Head of caudate nucleus (tissue), 42 donors: ENCODE measurements around the gene IFITM5.
"Not testable (repeated sequence)": the region's sequence is repeated elsewhere in the genome, so short reads cannot be mapped to it uniquely, and the experiment has no call there.

ENCODE experiments used
- DNase-seq, 42 donors: peaks; one replicate each; pipeline versions ENCODE4 v3.0.0 to v3.0.0-alpha.2; 2020 to 2021; ENCODE audit warnings: mixed read lengths in 7 of 42
- intact Hi-C: fragments of 100-400 bp; cut with DNase I; formaldehyde crosslinking; loops from one replicate; pipeline ENCODE4 v1.15.0; 2022

IFITM5 gene

DNA sequence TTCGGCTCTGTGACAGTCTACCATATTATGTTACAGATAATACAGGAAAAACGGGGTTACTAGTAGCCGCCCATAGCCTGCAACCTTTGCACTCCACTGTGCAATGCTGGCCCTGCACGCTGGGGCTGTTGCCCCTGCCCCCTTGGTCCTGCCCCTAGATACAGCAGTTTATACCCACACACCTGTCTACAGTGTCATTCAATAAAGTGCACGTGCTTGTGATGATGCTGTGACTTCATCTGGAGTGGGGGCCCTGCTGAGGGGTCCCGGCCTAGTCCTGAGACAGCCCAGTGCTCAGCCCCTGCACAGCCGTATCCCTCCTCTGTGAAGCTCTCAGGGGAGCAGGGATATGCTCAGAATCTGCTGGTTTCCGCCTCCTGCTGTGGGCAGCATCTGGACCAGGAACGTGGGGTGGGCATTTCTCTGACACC, 15.7 kb upstream of the IFITM5 start:
- no peak for DNase-seq
- intact Hi-C loops, result no loop called here

DNA sequence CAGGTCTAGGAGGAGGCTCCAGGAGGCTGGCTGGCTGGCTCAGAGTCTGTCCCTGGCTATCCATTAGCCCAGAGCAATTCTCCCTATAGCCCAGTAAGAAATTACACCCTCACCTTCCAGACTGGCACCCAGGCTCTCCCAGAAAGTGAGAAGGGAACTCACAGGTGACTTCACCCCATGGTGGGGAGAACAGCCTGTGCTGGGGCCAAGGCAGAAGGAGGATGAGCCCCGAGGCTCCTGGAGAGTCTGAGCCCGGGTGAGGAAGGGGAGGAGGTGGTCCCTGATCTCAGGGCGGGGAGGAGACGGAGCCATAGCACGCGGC, 15.2 kb upstream of the IFITM5 start:
- intact Hi-C loops, result not testable (repeated sequence)

DNA sequence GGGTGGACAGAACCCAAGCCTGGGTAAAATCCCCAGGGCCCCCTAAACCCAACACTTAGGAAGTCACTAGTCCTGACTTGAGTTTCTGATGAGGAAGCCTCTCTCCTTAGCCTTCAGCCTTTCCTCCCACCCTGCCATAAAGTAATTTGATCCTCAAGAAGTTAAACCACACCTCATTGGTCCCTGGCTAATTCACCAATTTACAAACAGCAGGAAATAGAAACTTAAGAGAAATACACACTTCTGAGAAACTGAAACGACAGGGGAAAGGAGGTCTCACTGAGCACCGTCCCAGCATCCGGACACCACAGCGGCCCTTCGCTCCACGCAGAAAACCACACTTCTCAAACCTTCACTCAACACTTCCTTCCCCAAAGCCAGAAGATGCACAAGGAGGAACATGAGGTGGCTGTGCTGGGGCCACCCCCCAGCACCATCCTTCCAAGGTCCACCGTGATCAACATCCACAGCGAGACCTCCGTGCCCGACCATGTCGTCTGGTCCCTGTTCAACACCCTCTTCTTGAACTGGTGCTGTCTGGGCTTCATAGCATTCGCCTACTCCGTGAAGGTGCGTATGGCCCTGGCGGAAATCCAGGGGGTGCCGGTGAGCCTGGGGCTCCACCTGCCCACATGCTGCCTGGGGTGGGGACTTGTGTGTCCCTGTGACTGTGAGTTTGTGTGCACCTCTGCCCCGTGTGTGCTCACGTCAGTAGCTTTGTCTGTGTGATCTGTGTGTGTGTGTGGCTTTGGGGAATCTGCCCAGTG, 14.6 kb upstream of the IFITM5 start, which contains the start of gene IFITM1:
IFITM1 (plus strand) TSS at position 254 of the 767 bp plus-strand sequence; CDS start at position 385, 131 bp downstream.
- no peak for DNase-seq
- intact Hi-C loops, result no loop called here

More for the DNA sequence above, 15.2 kb upstream of the IFITM5 start:
- not testable (repeated sequence) for DNase-seq

DNA sequence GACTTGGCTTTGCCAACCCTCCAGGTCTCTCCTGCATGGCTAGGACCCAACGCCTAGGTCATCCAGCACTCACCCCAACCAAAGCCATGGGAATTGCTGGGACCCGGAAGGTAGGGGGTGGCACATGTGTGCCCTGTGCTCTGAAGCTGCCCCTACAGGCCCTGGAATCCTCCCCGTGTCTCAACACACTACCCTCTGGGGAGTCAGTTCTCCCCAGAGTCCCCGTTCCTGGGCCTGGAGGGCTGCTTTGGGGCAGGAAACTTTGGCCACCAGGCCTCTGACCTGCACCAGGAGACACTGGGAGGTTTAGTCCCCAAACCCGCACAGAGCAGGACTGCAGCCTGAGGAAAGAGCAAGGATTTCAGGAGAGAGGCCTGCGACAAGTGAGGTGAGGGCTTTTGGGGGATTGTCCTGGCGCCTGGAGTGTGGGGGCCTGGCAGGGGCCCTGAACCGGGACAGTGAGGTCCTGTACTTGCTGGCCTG, 14.0 kb upstream of the IFITM5 start:
- DNase-seq, result no peak
- intact Hi-C loops, result no loop called here

DNA sequence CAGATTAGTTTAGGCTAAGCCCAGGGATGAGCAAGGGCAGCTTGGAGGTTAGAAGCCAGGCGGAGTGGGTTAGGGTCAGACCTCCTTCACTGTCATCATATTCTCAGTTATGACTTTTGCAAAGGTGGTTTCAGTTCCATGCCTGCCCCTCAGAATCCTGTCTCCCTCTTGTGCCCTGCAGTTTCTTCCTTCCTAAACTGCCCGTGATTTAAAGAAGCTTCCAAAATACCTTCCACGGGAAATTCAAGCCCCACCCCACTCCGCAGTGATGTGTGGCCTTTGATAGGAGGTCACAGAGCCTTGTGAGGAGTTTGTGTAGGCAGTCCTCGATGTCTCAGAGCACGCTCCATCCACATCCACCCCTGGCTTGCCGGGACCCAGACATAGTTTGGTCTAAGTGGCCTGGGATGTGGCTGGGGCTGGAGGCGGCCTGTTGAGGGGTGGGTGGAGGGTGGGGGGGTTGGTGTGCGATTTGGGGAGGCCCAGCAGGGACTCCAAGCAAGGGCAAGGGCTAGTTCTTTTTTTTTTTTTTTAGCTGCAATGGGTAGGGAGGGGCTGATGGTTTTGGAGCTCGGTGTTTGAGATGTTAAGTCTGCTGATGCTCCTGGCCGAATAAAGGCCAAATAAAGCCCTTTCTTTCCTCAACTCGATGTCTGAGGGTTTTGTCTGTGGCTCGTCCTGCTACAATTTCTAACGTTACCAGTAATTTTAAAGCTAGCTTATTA, 12.9 kb upstream of the IFITM5 start:
- intact Hi-C loops, result no loop called here
- DNase-seq, result no peak

DNA sequence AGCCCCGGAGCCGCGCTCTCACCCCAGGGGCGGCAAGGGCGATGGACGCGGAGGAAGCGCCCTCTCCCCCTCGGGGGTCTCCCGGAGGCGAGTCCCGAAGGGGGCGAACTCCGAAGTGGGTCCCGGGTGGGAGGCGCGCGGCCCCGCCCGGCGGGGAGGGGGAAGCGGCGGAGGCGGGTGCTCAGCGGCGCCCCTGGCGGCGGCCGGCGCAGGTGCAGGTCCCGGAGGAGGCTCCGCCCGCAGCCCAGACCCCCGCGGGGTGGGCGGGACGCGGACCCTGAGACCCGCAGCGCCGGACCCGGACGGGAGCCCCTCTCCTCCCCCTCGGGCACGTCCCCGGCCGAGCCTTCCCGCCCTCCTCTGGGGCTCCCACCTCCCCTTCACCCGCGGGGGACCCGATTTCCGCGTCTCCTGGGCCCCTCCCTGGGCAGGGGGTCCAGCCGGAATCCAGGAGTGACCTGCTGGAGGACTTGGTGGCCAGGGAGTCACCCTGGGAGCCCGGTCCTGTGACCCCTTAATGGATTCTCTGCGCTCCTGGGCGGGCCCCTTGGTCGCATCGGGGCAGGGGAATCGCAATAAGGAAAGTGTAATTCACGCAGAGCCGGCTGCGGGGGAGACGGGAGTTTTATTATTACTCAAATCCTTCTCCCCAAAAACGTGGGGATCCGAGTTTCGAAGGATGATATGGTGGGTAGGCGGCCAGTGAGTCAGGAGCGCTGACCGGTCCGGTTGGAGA, 11.9 kb upstream of the IFITM5 start:
- DNase-seq, result not testable (repeated sequence)

DNA sequence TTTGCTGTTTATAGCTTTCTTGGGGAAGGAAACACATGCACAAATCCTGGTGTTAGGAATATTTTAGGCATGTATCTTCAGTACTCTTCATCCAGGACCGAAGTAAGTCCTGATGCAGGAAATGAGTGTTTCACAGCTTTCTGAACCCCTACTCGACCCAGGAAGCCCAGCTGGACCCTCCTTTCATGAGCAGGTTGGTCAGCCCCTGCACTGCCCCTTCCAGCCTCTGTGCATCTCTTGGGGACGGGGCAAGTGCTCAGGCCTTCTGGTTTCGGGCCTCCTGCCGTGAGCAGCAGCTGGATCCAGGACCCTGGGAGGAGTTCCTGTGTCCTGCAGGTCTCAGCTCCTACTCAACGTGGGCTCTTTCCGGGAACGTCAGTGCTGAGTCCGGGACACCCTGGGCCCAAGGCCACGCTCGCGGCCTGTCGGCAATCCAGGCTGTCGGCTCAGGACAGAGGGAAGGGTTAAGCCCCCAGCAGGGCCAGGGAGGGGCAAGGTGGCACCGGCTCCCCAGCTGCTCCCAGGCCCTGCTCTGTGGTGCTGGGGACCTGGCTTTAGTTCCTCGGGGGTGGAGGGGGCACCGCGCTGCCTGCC, 10.8 kb upstream of the IFITM5 start:
- intact Hi-C loops, result loop anchor here (10.0 kb wide), 1 partner anchor 45 kb away; no protein-coding TSS in a partner anchor
- not testable (repeated sequence) for DNase-seq

More for the DNA sequence above, 11.9 kb upstream of the IFITM5 start:
- intact Hi-C loops, result not testable (repeated sequence)

DNA sequence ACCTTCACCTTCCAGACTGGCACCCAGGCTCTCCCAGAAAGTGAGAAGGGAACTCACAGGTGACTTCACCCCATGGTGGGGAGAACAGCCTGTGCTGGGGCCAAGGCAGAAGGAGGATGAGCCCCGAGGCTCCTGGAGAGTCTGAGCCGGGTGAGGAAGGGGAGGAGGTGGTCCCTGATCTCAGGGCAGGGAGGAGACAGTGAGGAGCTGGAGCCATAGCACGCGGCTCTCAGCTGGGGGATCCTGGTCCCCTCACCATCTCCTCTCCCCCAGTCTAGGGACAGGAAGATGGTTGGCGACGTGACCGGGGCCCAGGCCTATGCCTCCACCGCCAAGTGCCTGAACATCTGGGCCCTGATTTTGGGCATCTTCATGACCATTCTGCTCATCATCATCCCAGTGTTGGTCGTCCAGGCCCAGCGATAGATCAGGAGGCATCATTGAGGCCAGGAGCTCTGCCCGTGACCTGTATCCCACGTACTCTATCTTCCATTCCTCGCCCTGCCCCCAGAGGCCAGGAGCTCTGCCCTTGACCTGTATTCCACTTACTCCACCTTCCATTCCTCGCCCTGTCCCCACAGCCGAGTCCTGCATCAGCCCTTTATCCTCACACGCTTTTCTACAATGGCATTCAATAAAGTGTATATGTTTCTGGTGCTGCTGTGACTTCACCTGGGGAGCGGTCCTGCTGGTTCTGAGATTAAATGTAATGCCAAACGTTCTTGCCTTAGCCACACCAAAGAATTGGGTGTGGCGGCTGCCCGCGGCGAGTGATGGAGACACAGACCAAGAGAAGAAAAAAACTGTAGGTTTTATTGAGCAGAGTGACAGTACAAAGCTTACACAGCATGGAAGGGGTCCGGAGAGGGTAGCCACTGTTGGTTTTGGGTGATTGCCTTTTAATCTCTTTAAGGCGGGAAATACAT, 9.7 kb upstream of the IFITM5 start:
- intact Hi-C loops, result loop anchor here (10.0 kb wide), 1 partner anchor 46 kb away; no protein-coding TSS in a partner anchor
- DNase-seq, result not testable (repeated sequence)

DNA sequence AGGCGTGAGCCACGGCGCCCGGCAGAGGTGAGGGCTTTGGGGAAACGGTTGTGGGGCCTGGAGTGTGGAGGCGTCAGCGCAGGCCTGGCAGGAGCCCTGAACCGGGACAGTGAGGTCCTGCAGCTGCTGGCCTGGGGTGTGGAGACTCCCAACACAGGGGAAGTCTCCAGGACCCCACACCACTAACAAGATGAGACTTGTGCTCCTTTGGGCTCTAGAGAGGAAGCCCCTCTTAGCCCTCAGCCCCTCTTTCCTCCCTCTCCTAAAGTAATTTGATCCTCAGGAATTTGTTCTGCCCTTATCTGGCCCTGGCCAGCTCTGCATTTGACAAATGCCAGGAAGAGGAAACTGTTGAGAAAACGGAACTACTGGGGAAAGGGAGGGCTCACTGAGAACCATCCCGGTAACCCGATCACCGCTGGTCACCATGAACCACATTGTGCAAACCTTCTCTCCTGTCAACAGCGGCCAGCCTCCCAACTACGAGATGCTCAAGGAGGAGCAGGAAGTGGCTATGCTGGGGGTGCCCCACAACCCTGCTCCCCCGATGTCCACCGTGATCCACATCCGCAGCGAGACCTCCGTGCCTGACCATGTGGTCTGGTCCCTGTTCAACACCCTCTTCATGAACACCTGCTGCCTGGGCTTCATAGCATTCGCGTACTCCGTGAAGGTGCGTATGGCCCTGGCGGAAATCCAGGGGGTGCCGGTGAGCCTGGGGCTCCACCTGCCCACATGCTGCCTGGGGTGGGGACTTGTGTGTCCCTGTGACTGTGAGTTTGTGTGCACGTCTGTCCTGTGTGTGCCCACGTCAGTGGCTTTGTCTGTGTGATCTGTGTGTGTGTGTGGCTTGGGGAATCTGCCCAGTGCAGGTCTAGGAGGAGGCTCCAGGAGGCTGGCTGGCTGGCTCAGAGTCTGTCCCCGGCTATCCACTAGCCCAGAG, 8.7 kb upstream of the IFITM5 start, which contains the start of gene IFITM2:
IFITM2 (plus strand) TSS at position 51 of the 943 bp plus-strand sequence; CDS start at position 428, 377 bp downstream.
- intact Hi-C loops, result loop anchor here (10.0 kb wide), 1 partner anchor 47 kb away; no protein-coding TSS in a partner anchor
- peak in 12 of 42 donors; percentile 20 to 71 (median 32) for DNase-seq

DNA sequence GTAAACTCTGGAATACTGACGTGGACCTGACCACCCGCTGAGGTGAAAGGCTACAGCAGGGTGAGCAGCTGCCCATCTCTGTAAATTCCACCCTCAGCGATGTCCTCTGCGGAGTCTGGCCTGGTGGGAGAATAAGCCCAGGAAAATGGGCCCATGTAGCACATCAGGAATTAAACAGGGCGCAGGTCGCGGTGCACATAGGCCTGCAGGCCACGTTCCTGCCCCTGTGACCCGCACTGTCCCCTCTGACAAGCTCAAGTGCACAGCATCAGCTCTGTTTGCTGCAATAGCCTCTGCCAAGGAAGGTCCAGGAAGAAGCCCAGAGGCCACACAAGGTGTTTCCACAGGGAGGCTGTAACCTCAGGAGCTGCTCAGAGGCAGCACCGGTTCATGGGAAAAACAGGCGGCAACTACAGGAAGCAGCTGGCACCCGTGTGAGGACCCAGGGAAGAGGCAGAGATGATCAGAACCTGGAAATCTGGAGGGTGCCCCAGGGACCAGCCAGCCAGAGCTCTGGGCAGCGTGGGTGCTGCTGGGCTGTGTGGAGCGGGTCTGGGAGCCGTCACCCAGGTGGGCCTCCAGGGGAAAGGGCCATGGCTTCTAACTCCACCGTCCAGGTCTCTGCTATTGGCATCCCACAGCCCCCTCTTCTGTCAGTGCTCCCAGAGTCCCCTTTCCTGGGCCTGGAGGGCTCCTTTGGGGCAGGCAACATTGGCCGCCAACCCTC, 7.5 kb upstream of the IFITM5 start:
- intact Hi-C loops, result loop anchor here (10.0 kb wide), 1 partner anchor 48 kb away; no protein-coding TSS in a partner anchor
- DNase-seq, result no peak

DNA sequence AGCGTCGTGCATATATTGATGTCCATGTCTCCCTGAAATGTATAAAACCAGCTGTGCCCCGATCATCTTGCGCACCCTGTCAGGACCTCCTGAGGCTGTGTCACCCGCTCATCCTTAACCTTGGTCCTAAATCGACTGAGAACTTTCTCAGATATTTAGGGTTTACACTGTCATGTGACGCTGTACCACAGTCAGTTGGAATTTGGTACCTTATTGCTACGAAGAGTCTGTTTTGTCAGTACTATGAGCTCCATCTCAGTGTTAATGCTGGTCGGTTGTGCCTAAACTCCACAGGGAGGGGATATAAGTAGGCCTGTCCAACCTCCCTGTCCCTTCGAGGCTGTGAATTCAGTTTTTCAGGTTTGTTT, 6.5 kb upstream of the IFITM5 start:
- intact Hi-C loops, result loop anchor here (10.0 kb wide), 1 partner anchor 49 kb away; no protein-coding TSS in a partner anchor
- DNase-seq, result no peak

DNA sequence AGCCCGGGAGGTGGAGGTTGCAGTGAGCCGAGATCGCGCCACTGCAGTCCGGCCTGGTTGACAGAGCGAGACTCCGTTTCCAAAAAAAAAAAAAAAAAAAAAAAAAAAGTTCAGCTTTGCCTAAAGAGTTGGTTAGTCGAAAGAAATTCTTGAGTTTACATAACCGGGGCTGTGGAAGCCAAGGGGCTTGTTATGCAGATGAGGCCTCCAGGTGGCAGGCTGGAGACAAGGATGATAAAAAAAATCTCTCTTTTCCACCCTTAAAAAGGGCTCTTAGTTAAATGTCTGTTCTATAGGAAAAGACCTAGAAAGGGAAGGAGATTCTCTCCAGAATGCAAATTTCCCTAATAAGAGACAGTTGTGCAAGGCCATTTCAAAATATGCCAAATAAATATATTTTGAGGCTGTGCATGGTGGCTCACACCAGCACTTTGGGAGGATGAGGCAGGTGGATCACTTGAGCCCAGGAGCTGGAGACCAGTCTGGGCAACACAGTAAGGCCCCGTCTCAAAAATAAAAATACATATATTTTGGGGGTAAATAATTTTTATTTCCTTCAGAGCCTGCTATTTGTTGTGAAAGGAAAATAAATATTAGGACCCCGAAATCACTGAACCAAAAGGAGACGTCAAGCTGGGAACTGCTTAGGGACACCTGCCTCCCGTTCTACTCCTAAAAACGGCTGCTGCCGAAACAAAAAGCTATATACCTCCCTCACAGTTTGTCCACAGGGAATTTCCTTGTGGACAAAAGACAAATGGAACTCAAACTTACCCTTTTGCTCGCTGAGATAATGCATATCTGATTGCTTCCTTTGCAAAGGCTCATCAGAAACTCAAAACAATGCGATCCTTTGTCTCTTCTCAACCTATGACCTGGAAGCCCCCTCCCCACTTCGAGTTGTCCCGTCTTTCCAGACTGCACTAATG, 5.9 kb upstream of the IFITM5 start:
- peak; percentile 22 to 87 (median 64) for DNase-seq
- intact Hi-C loops, result loop anchor here (10.0 kb wide), 1 partner anchor 50 kb away; no protein-coding TSS in a partner anchor

DNA sequence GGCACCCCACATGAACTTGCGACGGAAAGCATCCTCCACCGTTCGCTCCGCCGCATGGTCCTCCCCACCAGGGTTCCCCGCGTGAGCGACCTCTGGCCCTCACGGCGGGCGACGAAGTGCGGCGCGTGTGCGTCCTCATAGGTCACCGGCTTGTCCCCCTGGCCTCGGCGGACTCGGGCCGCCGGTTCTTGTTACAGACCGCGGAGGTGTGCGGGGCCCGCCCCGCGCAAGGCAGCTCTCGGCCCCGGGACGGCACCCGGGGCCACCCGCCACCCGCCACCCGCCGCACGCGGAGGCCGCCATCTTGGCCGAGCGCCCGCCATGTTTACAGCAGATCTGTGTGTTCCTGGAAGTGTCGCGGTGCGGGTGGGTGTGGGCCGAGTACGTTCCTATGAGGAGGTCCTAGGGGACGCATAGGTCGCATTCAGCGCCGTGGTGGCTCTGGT, 4.8 kb upstream of the IFITM5 start:
- DNase-seq, result no peak
- intact Hi-C loops, result loop anchor here (10.0 kb wide), 1 partner anchor 51 kb away; no protein-coding TSS in a partner anchor

DNA sequence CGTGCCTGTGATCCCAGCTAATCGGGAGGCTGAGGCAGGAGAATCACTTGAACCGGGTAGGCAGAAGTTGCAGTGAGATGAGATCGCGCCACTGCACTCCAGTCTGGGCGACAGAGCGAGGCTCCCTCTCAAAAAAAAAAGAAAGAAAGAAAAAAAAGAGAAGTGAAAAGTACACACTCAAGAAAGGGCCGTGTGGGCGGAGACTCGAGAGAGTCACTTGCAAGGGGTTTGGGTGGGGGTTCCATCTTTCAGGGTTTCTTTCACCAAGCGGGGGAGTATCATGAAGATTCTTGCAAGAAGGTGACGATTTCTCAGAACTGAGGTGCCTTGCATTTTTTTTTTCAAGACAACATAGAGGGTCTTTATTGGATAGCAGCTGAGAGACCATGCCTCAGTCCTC, 4.0 kb upstream of the IFITM5 start:
- intact Hi-C loops, result loop anchor here (10.0 kb wide), 1 partner anchor 51 kb away; no protein-coding TSS in a partner anchor
- DNase-seq, result no peak
